ENCODE data around the gene U2AF2.

The U2AF2 gene

DNA sequence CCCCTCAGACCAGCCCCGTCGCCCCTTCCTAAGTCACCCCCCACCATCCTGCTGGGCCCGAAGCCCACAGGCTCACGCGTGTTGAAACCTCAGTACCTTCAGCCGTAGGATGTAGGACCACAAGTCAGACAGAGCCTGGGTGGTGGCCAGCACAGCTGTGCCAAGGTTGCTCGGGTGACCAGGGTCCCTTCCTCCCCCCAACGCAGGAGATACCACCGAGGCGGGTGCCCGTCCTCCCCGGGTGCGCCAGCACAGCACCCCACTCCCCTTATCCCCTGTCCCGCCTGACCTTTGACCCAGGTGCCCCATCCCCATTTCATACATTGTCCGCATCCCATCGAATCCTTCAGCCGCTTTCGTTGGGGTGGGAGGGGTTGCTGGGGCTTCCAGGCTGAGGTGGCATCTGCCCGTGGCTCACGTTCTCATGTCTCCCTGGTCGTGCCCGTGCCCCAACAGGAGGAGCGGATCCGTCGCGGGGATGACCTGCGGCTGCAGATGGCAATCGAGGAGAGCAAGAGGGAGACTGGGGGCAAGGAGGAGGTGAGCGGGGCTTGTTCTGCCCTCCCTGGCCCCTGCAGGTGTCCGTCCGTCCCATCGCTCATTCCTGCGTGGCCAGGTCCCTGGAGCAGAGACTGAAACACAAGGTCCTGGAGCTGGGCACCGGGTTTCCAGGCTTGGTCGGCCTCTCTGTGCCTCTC is 34.7 kb downstream of the U2AF2 start:
- DNase-seq (ENCODE audit: low read depth, low spot score), result no peak

DNA sequence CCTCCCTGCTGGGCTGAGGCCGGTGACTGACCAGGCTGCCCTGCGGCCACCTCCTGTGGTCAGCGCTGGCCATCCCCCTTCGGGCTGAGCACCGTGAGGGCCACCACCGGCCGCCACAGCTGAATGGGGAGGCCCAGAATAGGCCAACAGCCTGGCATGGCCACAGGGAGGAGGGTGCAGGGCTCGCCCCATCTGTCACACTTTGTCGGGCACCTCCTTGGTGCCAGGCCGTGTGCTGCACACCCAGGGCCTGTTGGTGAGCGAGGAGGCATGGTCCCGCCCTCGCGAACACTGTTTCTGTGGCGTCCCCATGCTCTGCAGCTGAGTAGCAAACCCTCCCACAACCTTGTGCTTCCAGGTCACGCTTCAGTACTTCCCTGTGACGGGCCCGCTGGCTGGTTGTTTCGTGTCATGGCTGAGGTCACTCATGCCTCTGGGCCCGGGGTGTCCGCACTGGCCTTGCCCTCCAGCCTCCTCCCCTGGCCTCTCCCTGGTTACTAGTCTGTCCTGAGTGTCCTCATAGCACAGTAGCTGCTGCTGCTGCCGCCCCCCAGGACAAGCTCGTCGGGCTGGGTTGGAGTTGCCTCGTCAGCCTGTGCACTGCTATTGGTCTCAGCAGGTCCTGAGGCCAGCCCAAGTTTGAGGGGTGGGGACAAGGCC is 35.4 kb downstream of the U2AF2 start:
- no peak for DNase-seq (ENCODE audit: low read depth, low spot score)

DNA sequence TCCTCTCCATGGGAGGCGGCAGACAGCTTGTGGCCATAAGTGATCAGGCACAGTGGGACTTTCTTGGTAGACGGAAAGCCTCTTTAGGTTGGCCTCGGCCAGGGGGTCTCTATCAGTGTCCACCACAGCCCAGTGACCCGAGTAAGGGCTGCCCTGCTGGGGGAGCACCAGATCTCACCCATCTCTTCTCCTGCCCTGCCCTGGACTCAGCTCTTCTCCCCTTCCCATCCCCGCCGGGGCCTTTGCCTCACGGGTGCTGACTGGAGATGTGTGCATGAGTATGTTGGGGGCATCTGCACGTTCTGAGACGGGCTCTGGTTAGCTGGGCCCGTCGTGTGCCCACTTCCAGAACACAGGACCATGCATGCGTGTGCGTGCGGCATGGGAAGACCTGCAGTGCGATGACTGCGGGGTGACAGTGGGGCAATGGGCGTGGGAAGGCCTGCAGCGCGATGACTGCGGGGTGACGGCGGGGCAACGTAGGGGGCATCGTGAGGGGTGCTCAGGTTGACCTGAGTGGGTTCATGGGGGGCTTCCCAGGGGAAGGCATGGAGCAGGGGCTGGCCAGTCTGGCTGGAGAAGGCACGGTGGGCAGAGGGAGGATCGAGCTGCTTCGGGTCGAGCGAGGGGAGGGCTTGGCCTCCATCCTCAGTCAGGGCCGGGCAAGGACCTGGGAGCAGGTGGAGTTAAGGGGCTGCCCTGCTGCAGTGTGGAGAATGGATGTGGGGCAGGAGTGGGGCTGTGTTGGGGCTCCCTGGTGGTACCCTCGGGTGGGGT is 36.1 kb downstream of the U2AF2 start:
- DNase-seq (ENCODE audit: low read depth, low spot score), result no peak

DNA sequence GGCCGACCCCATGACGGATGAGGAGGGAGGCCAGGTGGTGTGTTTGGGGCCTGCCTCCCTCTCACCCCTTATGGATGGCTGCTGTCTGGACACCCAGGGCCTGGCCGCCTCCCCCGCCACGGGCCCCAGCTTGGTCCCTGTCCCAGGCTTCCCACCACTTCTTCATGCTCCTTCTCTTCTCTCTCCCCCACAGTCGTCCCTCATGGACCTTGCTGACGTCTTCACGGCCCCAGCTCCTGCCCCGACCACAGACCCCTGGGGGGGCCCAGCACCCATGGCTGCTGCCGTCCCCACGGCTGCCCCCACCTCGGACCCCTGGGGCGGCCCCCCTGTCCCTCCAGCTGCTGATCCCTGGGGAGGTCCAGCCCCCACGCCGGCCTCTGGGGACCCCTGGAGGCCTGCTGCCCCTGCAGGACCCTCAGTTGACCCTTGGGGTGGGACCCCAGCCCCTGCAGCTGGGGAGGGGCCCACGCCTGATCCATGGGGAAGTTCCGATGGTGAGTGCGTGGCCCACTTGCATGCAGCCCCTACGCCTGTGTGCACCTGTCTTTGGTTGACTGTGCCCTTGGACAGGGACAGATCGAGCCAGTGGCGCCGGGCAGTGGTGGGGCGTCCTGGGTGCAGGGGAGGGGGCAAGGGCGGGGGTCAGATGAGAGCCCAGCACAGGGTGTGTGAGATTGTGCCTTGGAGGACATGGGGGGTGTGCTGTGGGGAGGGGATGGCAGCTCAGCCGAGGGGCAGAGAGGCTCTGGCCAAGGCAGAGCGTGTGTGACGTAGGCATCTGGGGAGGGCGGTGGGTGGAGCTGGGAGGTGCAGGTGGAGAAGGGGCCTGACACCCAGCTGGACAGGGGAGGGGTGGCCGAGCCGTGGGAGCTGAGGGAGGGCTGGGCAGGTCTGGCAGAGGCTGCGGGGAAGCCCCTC is 37.0 kb downstream of the U2AF2 start:
- no peak for DNase-seq (ENCODE audit: low read depth, low spot score)

DNA sequence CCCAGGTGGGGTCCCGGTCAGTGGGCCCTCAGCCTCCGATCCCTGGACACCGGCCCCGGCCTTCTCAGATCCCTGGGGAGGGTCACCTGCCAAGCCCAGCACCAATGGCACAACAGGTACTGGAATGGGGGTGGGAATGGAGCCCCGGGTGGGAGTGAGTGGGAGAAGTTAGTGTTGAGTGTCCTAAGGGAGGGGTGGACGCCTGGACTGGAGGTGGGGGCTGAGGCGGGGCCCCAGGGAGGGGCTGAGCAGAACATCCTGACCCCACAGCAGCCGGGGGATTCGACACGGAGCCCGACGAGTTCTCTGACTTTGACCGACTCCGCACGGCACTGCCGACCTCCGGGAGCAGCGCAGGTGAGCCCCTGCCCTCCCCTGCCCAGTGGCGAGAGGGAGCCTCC is 37.8 kb downstream of the U2AF2 start:
- DNase-seq (ENCODE audit: low read depth, low spot score), result no peak

DNA sequence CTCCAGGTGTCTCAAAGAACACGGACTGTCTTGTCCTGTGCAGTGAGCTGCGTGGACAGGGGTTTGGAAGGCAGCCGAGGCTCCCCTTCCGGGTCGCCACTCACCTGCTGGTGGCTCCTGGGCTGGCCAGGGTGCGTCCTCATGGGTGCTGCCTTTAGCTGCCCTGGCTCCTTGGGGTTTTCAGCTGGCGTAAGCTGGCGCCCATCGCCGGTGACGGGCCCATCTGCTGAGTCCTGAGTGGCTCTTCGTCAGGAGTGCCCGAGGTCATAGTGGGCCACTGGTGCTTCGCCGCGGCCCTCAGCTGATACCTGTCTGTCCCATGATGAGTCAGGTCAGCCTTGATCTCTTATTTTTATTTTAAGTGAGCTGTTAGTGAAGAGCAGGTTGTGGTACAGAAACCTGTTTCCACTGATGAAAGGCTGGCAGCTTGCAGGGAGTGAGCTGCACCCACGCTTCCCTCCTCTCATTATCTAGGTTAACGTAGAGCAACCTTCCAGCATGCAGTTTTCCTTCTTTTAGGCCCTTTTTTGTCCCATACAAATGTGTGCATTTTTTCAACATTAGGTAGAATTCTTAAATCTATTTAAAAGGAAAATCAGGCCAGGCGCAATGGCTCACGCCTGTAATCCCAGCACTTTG is 38.6 kb downstream of the U2AF2 start:
- DNase-seq (ENCODE audit: low read depth, low spot score), result no peak

DNA sequence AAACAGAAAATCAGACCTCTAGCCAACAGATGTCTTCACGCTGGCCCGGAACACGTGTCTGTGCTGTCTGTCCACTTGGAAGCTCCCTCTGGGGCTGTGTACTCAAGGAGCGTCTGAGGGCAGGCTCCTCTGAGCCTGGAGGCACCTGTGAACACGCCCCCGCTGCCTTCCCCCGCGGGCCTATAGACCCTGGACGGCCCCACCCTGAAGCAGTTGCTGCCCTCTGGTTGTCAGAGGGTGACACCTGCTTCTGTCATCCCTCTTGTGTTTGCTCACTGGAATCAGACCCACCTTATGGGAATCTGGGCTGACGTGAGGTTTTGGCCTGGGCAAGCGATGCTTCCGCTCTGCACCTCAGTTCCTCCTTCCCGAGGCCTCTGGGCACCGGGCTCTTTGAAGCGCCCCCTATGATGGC is 39.4 kb downstream of the U2AF2 start:
- DNase-seq (ENCODE audit: low read depth, low spot score), result no peak

DNA sequence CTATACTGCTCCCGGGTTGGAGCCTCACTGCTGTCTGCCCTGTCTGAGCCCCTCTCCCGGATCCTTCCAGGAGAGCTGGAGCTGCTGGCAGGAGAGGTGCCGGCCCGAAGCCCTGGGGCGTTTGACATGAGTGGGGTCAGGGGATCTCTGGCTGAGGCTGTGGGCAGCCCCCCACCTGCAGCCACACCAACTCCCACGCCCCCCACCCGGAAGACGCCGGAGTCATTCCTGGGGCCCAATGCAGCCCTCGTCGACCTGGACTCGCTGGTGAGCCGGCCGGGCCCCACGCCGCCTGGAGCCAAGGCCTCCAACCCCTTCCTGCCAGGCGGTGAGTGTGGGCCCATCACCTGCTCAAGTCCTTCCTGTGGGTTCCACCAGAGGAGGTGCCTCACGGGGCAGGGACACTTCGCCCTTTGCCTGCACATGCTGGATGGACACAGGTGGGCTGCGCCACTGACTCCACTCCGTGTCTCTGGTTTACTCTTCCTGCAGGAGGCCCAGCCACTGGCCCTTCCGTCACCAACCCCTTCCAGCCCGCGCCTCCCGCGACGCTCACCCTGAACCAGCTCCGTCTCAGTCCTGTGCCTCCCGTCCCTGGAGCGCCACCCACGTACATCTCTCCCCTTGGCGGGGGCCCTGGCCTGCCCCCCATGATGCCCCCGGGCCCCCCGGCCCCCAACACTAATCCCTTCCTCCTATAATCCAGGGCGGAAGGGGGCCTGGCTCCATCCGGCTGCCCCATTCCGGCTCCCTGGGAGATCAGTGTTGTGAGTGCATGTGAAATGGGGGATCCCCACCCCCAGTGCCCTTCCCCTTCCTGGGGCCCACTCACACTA is 40.0 kb downstream of the U2AF2 start:
- DNase-seq (ENCODE audit: low read depth, low spot score), result no peak

DNA sequence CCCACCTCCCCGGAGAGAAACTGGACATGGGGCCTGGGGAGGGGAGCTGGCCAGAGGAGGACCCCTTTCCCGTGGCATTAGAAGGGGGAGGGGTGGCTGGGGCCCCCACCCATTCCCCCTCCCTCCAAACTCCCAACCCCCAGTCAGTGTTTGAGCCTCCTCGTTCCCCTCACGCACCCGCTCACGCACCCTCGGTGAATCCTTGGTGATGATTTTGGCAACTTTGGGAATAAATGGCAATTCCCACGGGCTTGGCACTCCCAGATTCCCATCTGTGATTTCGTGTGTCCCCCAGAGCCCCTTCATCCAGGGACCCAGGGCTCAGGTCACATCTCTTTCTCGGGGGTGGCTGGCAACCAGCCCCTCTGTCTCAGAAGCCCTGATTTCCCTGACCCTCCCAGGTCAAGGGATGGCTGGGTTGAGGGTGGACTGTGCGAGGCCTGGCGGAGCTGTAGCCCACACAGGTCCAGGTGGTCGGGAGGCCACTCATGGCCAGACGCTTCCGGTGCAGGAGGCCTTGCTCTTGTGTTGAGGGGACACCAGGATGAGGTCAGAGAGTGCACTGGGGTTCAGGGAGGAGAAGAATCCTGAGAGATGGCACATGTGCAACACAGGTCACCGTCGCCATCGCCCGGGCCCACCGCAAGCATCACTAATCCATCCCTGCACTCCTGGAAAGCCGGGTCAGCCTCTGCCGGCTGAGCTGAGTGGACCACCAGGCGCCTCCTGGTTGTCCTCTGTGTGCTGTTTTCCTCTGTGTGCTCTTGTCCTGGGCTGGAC is 40.9 kb downstream of the U2AF2 start:
- DNase-seq (ENCODE audit: low read depth, low spot score), result no peak

DNA sequence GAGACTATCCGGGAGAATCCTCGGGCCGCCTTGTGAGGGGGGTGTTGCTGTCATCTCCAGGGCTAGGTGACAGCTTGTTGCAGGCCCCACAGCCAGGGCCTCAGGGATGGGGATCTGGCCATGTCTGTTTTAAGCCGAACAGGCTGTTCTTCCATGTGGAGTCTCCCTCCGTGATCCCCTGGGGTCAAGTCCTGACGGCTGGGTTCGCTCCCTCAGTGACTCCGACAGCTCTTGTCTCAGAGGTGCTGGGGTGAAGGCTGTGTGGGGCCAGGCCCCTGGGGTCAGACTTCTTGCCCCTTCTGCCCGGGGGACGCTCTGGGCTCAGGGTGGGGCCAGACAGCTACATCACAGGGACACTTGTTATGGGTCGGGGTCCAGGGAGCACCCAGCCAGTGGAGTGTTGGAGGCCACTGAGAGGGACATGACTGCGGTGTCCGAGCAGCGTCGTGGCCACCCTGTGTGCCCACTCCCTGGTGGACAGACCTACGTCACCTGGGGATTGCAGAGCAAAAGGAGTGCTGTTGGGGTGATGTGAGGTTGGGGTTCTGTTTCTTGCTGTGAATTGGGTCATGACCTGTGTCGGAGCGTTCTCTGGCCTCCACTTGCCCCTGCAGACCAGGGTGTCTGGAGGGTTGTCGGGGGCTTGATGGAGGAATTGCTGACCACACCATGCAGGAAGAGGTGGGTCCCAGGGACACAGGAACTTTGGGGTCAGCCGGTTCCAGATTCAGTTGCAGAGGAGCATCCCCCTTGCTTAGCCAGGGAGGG is 41.6 kb downstream of the U2AF2 start:
- DNase-seq (ENCODE audit: low read depth, low spot score), result no peak

DNA sequence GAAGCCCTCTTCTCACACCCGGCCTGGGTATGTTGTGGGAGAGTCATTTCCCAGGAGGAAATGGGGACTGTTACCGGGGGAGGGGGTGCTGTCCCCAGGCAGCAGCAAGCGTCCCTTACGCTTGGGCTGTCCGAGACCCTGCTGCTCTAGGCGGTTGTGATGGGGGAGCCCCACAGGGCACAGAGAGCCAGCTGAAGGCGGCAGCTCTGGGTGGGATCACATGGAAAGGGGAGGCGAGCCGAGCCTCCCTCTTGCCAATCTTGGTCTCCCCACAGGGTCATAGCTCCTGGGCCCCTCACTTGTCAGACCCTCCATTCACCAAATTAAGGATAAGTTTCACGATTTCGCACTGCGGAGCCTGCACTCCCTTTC is 42.2 kb downstream of the U2AF2 start:
- no peak for DNase-seq (ENCODE audit: low read depth, low spot score)

DNA sequence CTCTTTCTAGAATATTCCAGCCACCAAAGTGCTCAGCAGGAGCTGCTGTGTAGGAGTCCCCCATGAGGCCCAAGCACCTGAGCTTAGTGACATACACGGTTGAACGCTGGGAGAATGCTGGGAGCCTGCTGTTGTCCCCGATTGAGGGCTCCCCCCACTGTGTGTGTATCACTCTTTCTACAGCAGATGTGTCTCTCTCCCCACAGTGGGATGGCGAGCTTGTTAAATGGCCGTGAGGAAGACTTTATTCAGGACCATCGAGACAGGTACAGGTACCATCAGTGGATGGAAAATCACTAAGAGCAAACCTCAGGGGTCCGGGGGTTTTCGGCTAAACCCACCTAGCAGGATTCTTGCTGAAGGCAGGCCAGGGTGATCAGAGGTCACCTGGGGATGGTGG is 42.9 kb downstream of the U2AF2 start:
- no peak for DNase-seq (ENCODE audit: low read depth, low spot score)

DNA sequence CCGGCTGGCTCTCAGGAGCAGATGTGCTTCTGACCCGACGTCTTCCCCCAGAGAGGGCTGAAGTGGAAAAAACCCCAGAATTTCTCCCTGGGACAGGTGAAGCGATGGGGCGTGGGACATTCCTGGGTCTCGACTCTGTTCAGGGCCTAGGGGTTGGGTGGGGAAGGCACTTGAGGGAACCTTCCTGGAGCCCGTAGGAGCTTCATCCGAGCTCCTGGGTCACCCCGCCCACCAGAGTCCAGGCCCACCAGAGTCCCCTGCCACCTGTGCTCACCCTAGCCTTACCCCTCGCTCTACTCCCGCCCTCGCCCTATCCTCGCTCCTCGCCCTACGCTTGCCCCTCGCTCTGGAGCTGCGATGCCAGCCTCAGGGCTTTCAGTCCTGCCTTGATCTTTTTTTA is 43.4 kb downstream of the U2AF2 start:
- DNase-seq (ENCODE audit: low read depth, low spot score), result no peak

DNA sequence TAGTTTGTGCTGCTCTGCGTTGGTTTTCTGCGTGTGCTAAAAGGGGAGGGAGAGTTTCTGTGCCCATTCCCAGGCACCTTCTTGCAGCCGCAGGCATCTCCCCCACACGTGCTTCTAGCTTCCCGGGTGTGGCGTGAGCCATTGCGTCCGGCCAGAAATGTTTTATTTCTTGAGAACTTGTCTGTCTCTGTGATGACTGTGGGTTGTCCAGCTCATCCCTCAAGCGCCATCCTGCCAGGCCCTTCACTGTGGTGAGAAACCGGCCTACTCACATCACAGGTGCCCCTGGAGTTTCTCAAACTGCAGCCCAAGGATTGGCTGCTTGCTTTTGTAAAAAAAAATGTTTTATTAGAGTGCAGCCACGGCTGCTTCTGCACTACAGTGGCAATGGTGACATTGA is 44.4 kb downstream of the U2AF2 start:
- DNase-seq (ENCODE audit: low read depth, low spot score), result no peak

DNA sequence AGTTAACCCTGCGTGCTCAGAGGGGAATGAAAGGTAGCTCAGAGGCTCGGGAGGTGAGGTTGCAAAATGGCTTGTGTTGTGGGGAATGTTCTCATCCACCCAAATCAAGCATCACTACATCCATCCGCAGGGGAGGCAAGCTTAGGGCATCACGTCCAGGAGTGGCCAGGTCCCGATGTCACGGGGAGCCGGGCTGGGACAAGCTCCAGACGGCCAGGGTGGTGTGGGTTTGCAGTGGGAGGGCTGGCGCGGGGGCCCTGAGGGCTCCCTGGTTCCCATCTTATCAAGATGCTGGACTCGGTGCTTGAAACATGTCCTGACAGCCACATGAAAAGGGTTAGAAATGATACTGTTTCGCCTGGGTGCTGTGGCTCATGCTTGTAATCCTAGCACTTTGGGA is 46.0 kb downstream of the U2AF2 start:
- no peak for DNase-seq (ENCODE audit: low read depth, low spot score)

DNA sequence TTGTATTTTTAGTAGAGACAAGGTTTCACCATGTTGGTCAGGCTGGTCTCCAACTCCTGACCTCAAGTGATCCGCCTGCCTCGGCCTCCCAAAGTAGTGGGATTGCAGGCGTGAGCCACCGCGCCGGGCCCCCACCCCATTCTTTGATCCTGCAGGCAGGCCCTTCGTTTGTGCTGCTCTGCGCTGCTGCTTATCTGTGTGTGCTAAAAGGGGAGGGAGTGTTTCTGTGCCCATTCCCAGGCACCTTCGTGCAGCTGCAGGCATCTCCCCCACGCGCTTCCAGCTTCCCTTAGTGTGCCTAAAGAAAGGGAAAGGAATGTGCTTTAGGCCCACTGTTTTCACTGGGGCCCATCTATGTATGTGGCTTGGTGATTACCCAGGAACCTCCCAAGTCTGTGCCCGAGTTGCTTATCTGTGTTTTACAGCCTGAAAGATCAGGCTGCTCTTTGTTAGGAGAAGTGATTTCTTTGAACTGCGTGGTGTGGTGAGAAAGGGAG is 47.3 kb downstream of the U2AF2 start:
- no peak for DNase-seq (ENCODE audit: low read depth, low spot score)

DNA sequence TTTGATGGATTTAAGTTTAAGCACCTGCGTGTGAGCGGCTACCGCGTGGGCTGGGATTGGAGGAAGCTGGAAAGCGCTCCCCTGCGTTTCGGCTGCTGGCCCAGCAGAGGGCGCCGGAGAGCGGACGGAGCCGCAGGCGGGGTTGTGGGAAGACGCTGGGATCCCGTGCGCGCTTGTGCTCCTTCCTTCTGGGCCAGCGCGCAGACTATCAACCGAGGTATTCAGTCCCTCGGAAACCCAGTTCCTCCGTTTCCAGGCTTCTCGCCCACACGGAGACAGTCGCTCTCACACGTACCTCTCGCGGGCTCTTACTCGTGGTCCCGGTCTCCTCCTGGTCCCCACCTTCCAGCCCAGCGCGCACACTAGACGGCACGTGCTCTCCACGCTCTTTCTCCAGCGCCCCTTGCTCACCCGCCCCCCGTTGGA is 49.0 kb downstream of the U2AF2 start:
- no peak for DNase-seq (ENCODE audit: low read depth, low spot score)

DNA sequence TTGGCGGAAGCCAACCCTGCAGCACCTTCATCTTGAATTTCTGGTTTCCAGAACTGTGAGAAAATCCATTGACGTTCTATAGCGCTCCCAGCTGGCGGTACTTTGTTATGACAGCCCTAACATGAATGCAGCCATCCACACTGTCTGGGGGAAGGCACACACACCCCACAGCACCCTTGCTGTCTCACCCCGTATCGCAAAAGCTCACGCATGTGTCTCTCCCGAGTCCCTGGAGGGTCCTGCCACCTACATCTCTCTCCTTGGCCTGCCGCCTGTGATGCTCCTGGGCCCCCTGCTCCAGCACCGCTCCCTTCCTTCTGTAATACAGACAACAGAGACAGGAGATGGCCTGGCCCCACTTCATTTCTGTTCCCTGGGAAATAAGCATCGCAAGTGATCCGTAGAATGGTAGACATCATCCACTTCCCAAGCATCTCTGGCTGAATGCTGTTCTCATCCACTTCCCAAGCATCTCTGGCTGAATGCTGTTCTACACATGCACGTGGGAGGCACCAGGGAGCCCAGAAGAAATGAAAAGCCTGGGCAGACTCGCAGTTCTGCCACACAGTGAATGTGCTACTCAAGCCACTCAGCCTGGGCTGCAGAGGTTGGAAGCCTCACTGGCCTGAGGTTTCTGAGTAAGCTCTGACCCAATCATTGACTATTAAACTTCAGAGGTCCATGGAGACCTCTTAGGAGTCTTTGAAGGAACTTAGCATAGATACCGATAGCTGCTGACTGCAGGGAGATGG is 49.8 kb downstream of the U2AF2 start:
- DNase-seq (ENCODE audit: low read depth, low spot score), result no peak

All from activated CD4-positive, CD25-positive, alpha-beta regulatory T cell treated with anti-CD3 and anti-CD28 coated beads, Interleukin-2, amount 50 U/mL, for 16 hours (primary cell).